Activated T-helper 2 cell treated with anti-CD3 and anti-CD28 coated beads, Interferon-gamma antibody, Interleukin-2, Interleukin-4, amounts not matched to agents 10 μg/mL and 5 μg/mL and 100 μg/mL, durations not matched to agents 14 hours and 24 hours and 36 hours (primary cell): ENCODE results near the gene PAPOLA. TPM values are rescaled to one million over a fixed set of nuclear protein-coding genes. Genes with fewer than 3 reads are reported as not detected.

Source experiments
- DNase-seq: peaks from one replicate; pipeline ENCODE4 v3.0.0; 2021; ENCODE audit warnings: low spot score
- H3K27ac Mint-ChIP-seq: one replicate; pipeline ENCODE4 v1.8.0; 2021; ENCODE audit warnings: mixed read lengths
- H3K27me3 Mint-ChIP-seq: one replicate; pipeline ENCODE4 v1.8.0; 2021; ENCODE audit warnings: low read depth, mixed read lengths
- H3K36me3 Mint-ChIP-seq: one replicate; pipeline ENCODE4 v1.8.0; 2021; ENCODE audit warnings: low read depth, mixed read lengths
- H3K4me1 Mint-ChIP-seq: one replicate; pipeline ENCODE4 v1.8.0; 2021; ENCODE audit warnings: low read depth, mixed read lengths
- H3K4me3 Mint-ChIP-seq: one replicate; pipeline ENCODE4 v1.8.0; 2021; ENCODE audit warnings: low read depth, mild to moderate bottlenecking, moderate library complexity, mixed read lengths
- H3K9me3 Mint-ChIP-seq: one replicate; pipeline ENCODE4 v1.8.0; 2021; ENCODE audit warnings: mixed read lengths
- intact Hi-C: fragments of 100-400 bp; cut with micrococcal nuclease; formaldehyde crosslinking; loops from one replicate; pipeline ENCODE4 v1.15.1; 2023
- total RNA-seq: library from RNA; stranded (reverse); gene quantifications from 2 replicates; pipeline ENCODE4 v1.2.3, GENCODE V29; 2022

PAPOLA gene
- total RNA-seq, 1 donor from 2014 or later: 217 TPM

DNA sequence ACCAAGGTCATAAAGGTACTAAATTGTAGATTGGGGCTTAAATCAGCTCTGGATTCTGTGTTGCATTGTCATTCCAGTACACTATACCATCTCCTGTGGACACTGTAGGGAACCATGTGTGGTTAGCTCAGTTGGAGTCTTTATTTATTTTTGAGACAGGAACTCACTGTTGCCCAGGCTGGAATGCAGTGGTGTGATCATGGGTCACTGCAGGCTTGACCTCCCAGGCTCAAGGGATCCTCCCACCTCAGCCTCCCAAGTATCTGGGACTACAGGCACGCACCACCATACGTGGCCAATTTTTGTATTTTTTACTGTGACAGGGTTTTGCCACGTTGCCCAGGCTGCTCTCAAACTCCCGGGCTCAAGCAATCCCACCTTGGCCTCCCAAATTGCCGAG lies 6.7 kb downstream of the PAPOLA start:
- Mint-ChIP-seq H3K27me3 (no peaks in the 10 kb centered on the region), H3K9me3 (no peaks in the 10 kb centered on the region), H3K27ac (no peak overlapping the region), H3K4me3 (no peak overlapping the region), H3K36me3 (peaks cover 23% of the 10 kb centered on the region), H3K4me1 (peaks cover 46% of the 10 kb centered on the region)
- DNase-seq: no peak
- intact Hi-C loops: loop anchor here (10.0 kb wide), 1 partner anchor 114 kb away; the partner anchor contains the start of gene AK7

DNA sequence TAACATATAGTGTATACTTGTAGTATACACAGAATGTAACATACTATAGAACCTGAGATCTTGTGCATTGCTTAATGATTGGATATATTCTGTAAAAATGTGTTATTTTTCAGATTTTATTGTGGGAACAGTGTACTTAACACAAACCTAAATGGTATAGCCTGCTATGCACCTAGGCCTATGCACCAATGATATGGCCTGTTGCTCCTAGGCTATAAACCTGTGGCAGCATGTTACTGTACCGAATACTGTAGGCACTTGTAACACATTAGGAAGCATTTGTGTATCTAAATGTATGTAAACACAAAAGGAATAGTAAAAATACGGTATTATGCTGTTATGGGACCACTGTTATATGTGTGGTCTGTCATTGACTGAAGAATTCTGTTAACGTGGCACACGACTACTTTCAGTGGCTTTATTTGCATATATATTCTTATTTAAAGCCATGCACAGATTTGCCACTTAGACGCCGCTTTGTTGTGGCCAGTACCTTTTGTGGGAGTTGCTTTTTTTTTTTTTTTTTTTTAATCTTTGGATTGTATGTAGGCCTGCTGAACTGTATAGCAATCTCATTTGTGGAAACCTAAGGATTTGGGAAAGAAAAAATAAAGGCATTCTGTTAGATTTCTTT lies 7.4 kb downstream of the PAPOLA start:
- intact Hi-C loops: loop anchor here (10.0 kb wide), 1 partner anchor 115 kb away; the partner anchor contains the start of gene AK7
- H3K4me1 Mint-ChIP-seq: peaks cover 44% of the 10 kb centered on the region
- no peak for DNase-seq
- peaks cover 17% of the 10 kb centered on the region for H3K36me3 Mint-ChIP-seq
- no peaks in the 10 kb centered on the region for H3K27me3 Mint-ChIP-seq
- H3K4me3 Mint-ChIP-seq: no peak overlapping the region
- H3K27ac Mint-ChIP-seq: no peak overlapping the region
- H3K9me3 Mint-ChIP-seq: no peaks in the 10 kb centered on the region

DNA sequence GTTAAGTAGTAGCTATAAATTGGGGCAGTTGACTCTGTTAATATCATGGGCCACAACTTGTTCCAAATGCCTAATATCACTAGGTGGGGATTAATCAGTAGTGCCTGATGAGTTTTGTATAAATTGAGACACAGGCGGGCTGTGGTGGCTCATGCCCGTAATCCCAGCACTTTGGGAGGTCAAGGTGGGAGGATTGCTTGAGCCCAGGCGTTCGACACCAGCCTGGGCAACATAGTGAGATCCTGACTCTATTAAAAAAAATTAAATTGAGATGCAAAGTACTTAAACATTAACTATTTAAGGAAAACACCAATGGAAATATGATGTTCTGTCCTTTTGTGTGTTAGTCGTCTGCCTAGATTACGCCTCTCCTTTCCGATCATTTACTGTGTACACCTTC lies 9.0 kb downstream of the PAPOLA start:
- intact Hi-C loops: no loop called here

DNA sequence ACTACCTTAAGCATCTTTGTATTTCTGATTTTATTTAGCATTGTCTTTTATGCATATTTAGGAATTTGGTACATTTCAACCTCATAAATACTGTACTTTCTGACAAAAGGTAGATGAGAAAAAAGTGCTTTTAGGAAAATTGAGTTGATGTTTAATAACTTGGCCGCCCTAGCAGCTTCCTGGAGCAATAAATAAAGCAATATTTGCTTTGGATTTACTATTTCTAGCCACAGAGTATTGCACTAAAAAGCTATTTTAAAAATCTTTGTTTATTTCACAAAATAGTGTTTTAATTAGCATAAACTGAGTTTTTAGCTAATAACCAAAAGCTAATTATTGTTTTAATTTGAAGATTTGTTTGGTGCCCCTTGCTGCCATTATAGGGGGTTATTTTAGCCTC lies 9.5 kb downstream of the PAPOLA start:
- intact Hi-C loops: no loop called here
- Mint-ChIP-seq H3K9me3 (no peaks in the 10 kb centered on the region), H3K4me1 (peaks cover 38% of the 10 kb centered on the region), H3K27me3 (no peaks in the 10 kb centered on the region), H3K36me3 (no peaks in the 10 kb centered on the region), H3K4me3 (no peak overlapping the region), H3K27ac (no peak overlapping the region)
- no peak for DNase-seq

More for the DNA sequence above, 9.0 kb downstream of the PAPOLA start:
- no peaks in the 10 kb centered on the region for H3K27me3 Mint-ChIP-seq
- peaks cover 39% of the 10 kb centered on the region for H3K4me1 Mint-ChIP-seq
- H3K36me3 Mint-ChIP-seq: peaks cover 4% of the 10 kb centered on the region
- DNase-seq: no peak
- H3K4me3 Mint-ChIP-seq: no peak overlapping the region
- no peaks in the 10 kb centered on the region for H3K9me3 Mint-ChIP-seq
- H3K27ac Mint-ChIP-seq: no peak overlapping the region

DNA sequence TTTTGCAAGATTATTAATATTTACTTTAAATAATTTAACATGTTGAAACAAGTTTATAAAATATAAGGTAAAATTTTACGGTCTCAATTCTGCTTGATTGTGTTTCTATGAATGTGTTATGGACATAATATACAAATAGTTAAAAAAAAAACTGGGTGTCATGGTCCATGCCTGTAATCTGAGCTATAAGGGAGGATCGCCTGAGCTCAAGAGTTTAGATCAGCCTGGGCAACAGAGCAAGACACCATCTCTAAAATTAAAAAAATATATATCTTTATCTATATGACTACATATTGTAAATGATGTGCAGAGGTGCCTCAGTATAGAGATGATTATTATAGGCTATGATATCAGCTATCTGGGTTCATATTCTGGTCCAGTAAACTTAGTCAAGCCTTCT lies 9.9 kb downstream of the PAPOLA start:
- Mint-ChIP-seq H3K9me3 (no peaks in the 10 kb centered on the region), H3K4me3 (no peak overlapping the region), H3K27me3 (no peaks in the 10 kb centered on the region), H3K4me1 (peaks cover 43% of the 10 kb centered on the region), H3K27ac (no peak overlapping the region), H3K36me3 (no peaks in the 10 kb centered on the region)
- intact Hi-C loops: no loop called here
- DNase-seq: no peak

DNA sequence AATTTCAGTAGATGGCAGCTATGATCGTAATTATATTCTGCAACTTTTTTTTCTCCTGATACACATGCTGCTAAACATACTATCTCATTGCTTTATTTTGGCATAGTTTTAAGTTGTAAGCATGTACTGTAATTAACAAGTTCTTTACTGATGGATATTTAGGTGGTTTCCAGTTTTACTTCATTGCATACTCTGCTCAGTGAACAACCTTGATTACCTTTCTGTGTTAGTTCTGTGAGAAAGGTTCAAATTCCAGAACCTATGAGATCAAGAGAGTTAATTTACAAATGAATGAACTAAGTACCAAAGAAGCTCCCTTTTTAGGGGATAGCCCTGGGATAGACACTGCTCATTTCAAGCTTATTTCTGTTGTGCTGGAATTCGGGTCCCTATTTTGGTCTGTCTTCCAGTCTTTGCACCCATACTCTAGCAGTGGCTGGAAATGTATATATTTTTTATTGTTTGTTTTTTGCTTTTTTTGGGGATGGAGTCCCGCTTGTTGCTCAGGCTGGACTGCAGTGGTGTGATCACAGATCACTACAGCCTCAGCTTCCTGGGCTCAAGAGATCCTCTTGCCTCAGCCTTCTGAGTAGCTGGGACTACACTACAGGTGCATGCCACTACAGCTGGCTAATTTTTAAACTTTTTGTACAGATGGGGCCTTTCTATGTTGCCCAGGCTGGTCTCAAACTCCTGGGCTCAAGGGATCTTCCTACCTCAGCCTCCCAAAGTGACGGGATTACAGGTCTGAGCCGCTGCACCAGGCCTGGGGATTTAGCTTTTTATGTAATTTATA lies 10.6 kb downstream of the PAPOLA start:
- Mint-ChIP-seq H3K4me1 (peaks cover 47% of the 10 kb centered on the region), H3K4me3 (no peak overlapping the region), H3K27me3 (no peaks in the 10 kb centered on the region), H3K27ac (no peak overlapping the region), H3K9me3 (no peaks in the 10 kb centered on the region), H3K36me3 (no peaks in the 10 kb centered on the region)
- intact Hi-C loops: no loop called here
- DNase-seq: no peak

DNA sequence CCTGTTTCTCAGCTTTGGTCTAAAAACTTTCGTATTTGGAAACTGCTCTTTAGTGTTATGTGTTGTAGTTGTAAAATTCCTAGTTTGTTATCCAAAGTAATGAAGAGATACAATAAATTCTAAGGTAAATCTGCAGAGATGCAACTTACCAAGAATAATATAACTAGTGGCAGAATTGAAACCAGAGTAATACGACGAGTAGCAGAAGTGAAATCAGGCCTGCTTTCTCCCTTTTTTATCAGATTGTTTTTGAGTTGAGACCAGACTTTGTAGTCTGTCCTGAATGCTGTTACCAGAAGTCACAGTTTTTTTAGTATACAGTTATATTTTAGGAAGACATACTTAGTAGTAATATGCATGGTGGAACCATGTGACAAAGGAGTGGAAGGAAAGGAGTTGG lies 12.5 kb downstream of the PAPOLA start:
- no peaks in the 10 kb centered on the region for H3K9me3 Mint-ChIP-seq
- H3K27ac Mint-ChIP-seq: no peak overlapping the region
- no peaks in the 10 kb centered on the region for H3K27me3 Mint-ChIP-seq
- no peak for DNase-seq
- intact Hi-C loops: no loop called here
- H3K36me3 Mint-ChIP-seq: peaks cover 1% of the 10 kb centered on the region
- H3K4me3 Mint-ChIP-seq: no peak overlapping the region
- H3K4me1 Mint-ChIP-seq: peaks cover 42% of the 10 kb centered on the region

DNA sequence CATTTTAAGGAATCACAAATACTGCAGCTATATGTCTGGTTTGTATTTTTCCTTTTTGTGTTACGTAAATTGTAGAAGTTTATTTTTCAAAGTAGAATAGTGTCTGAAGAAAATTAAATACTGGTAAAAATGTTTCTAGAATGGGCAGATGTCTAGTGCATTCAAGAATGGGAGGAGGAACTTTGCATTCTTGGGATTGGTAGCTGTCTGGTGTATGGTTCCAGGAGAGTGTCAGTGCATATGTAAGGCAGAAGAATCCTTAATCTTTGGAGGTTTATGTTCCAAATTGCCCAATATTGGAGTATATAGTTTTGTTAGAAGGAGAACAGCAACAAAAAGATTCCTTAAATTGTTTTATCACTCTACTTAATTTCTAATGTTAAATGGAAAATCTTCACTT lies 13.5 kb downstream of the PAPOLA start:
- Mint-ChIP-seq H3K27ac (no peak overlapping the region), H3K36me3 (peaks cover 8% of the 10 kb centered on the region), H3K27me3 (no peaks in the 10 kb centered on the region), H3K9me3 (no peaks in the 10 kb centered on the region), H3K4me3 (no peak overlapping the region), H3K4me1 (peaks cover 44% of the 10 kb centered on the region)
- DNase-seq: no peak
- intact Hi-C loops: no loop called here

DNA sequence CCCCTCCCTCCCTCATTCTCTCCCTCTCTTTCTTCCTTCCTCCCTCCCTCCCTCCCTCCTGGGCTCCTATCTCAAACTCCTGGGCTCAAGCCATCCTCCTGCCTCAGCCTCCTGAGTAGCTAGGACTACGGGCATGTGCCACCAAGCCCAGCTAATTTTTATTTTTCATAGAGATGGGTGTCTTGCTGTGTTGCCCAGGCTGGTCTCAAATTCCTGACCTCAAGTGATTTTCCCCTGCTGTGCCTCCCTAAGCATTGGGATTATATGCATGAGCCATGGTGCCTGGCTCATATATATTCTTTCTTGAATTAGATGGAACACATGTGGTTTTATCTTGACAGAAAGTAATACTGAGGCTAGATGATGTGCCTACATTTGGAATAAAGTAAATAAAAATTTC lies 14.2 kb downstream of the PAPOLA start:
- Mint-ChIP-seq H3K4me3 (no peak overlapping the region), H3K9me3 (no peaks in the 10 kb centered on the region), H3K27ac (no peak overlapping the region), H3K36me3 (peaks cover 12% of the 10 kb centered on the region), H3K4me1 (peaks cover 41% of the 10 kb centered on the region), H3K27me3 (no peaks in the 10 kb centered on the region)
- intact Hi-C loops: no loop called here
- no peak for DNase-seq

DNA sequence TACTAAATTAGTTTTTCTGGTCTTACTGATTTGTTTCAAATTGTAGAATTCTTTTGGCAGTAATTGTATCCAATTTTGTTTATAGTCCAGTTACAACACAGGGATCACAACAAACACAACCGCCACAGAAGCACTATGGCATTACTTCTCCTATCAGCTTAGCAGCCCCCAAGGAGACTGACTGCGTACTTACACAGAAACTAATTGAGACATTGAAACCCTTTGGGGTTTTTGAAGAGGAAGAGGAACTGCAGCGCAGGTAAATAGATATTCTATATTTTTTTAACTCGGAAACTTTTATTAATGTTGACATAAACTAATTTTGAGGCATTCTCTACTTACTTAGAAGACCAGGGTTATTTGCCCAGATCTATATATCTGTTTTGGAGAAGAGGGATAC lies 17.8 kb downstream of the PAPOLA start:
- Mint-ChIP-seq H3K4me1 (peaks cover 24% of the 10 kb centered on the region), H3K9me3 (no peaks in the 10 kb centered on the region), H3K36me3 (peaks cover 26% of the 10 kb centered on the region), H3K27ac (no peak overlapping the region), H3K4me3 (no peak overlapping the region), H3K27me3 (no peaks in the 10 kb centered on the region)
- no peak for DNase-seq
- intact Hi-C loops: no loop called here

DNA sequence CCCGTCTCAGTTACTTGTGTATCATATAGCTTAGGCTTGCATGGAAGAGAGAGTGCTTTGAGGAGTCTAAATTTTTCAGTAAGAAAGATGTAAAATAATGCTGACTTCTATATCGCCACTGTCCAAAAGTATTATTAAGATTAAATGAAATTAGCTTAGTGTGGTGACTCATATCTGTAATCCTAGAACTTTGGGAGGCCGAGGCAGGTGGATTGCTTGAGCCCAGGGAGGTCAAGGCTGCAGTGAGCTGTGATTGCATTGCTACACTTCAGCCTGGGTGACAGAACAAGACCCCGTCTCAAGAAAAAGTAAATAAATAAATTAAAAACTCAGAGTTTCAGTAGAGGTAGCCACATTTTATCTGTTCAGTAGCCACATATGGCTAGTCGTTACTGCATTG lies 23.3 kb downstream of the PAPOLA start:
- no peak for DNase-seq
- Mint-ChIP-seq H3K36me3 (peaks cover 58% of the 10 kb centered on the region), H3K27me3 (no peaks in the 10 kb centered on the region), H3K9me3 (no peaks in the 10 kb centered on the region), H3K27ac (no peak overlapping the region), H3K4me3 (no peak overlapping the region), H3K4me1 (no peaks in the 10 kb centered on the region)
- intact Hi-C loops: no loop called here

DNA sequence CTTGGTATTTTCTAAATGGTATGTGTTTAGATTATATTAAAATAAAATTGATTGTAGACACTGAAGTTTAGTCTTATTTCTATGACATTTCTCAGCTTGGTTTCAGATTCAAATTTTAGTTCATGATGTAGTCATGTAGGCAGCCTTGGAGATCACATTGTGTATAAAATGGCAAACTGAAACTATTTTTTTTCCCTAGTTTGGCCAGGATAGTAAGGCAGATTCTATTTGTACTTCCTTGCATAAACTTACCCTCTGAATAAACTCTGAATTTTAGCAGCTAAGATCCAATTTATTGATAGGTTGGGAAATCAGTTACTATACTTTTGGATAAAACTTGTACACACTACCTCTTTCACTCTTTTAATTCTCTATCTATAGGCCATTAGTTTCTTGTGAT lies 30.4 kb downstream of the PAPOLA start:
- peaks cover under 1% of the 10 kb centered on the region for H3K4me1 Mint-ChIP-seq
- no peaks in the 10 kb centered on the region for H3K9me3 Mint-ChIP-seq
- DNase-seq: no peak
- intact Hi-C loops: no loop called here
- no peak overlapping the region for H3K4me3 Mint-ChIP-seq
- H3K27ac Mint-ChIP-seq: no peak overlapping the region
- H3K27me3 Mint-ChIP-seq: no peaks in the 10 kb centered on the region
- peaks cover 65% of the 10 kb centered on the region for H3K36me3 Mint-ChIP-seq

DNA sequence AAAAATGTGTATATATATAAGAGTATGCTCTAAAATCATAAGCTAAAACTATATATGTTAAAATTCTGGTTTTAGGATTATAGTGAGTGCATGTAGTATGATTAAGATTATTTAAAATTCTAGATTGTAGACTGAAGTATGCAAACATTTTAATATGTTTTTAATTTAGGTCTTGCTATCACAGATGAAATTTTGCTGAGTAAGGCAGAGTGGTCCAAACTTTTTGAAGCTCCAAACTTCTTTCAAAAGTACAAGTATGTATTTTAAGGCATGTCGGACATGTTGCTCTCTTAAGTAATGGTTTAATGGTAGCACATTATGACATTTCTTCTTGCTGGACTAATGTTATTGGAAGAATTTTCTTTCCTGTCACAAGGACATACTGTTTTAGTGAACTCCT lies 34.6 kb downstream of the PAPOLA start:
- H3K4me1 Mint-ChIP-seq: peaks cover 12% of the 10 kb centered on the region
- H3K27me3 Mint-ChIP-seq: no peaks in the 10 kb centered on the region
- DNase-seq: no peak
- no peak overlapping the region for H3K4me3 Mint-ChIP-seq
- no peaks in the 10 kb centered on the region for H3K9me3 Mint-ChIP-seq
- no peak overlapping the region for H3K27ac Mint-ChIP-seq
- H3K36me3 Mint-ChIP-seq: peaks cover 55% of the 10 kb centered on the region
- intact Hi-C loops: no loop called here
